Upper lobe of right lung (tissue), 1 donor: ENCODE measurements around the gene EPM2A. TPM values are rescaled to one million over a fixed set of nuclear protein-coding genes. Genes with fewer than 3 reads are reported as not detected.

ENCODE experiments used
- ATAC-seq: fragments of 200-7000 bp; cut with Tn5 transposase; one replicate; pipeline ENCODE4 v1.9.1; 2020; ENCODE audit warnings: mild to moderate bottlenecking, moderate library complexity
- DNase-seq: peaks from one replicate; pipeline ENCODE4 v3.0.0-alpha.2; 2020
- H3K27ac ChIP-seq: fragments of 200-600 bp; one replicate; pipeline ENCODE4 v1.8.0; 2022
- H3K27me3 ChIP-seq: fragments of 200-600 bp; one replicate; pipeline ENCODE4 v1.8.0; 2022; ENCODE audit warnings: mild to moderate bottlenecking
- H3K36me3 ChIP-seq: fragments of 200-600 bp; one replicate; pipeline ENCODE4 v1.8.0; 2022
- H3K4me1 ChIP-seq: fragments of 200-600 bp; one replicate; pipeline ENCODE4 v1.8.0; 2022
- H3K4me3 ChIP-seq: fragments of 200-600 bp; one replicate; pipeline ENCODE4 v1.8.0; 2022; ENCODE audit warnings: mild to moderate bottlenecking
- H3K9me3 ChIP-seq: fragments of 200-600 bp; one replicate; pipeline ENCODE4 v1.8.0; 2022
- CTCF ChIP-seq: fragments of 200-600 bp; IDR thresholded peaks from one replicate; pipeline ENCODE4 v1.8.0; 2022; ENCODE audit warnings: antibody characterized with exemption
- intact Hi-C: fragments of 100-400 bp; cut with DNase I; formaldehyde crosslinking; loops from one replicate; pipeline ENCODE4 v1.11.0; 2022
- total RNA-seq: library from RNA; stranded (reverse); fragmentation: NEBNext Ultra II Directional; extraction: Animal tissue kit (Norgen Biotek cat#: 25700); gene quantifications from one replicate; pipeline ENCODE4 v1.2.1, GENCODE V29; 2021
- donor health status: DM: no; HTN: yes; CAD: no; lungs with severe emphysema.

The EPM2A gene
- total RNA-seq, 1 donor from 2014 or later: 8.1 TPM

DNA sequence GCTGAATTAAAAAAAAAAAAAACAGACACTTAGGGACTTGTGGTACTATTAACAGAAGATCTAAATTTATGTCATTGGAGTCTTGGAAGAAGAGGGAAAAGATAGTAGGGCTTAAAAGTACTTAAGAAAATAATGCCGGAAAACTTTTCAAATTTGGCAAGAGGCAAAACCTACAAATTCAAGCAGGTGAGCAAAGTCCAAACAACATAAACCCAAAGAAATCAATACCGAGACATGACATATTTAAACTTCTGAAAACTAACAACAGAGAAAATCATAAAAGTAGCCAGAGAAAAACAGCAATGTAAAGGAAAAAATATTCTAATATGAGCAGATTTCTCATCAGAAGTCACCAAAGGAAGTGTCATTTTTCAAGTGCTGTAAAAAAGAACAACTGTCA is 44.4 kb downstream of the EPM2A start:
- TF ChIP-seq CTCF: no peak
- no peak for ATAC-seq

GRCh38 chr6:145689529-145689928 is 45.8 kb downstream of the EPM2A start:
- Histone ChIP-seq H3K27ac (no peak overlapping the region), H3K36me3 (no peaks in the 10 kb centered on the region), H3K9me3 (peaks cover 6% of the 10 kb centered on the region), H3K4me3 (no peak overlapping the region), H3K4me1 (no peaks in the 10 kb centered on the region), H3K27me3 (no peaks in the 10 kb centered on the region)
- ATAC-seq (no peak), DNase-seq (no peak)
- intact Hi-C loops: no loop called here
- TF ChIP-seq CTCF: no peak

More for the DNA sequence above, 44.4 kb downstream of the EPM2A start:
- no peak overlapping the region for H3K27ac ChIP-seq
- H3K4me1 ChIP-seq: no peaks in the 10 kb centered on the region
- peaks cover 6% of the 10 kb centered on the region for H3K9me3 ChIP-seq
- H3K4me3 ChIP-seq: no peak overlapping the region
- DNase-seq: no peak
- no peaks in the 10 kb centered on the region for H3K27me3 ChIP-seq
- intact Hi-C loops: no loop called here
- H3K36me3 ChIP-seq: no peaks in the 10 kb centered on the region

DNA sequence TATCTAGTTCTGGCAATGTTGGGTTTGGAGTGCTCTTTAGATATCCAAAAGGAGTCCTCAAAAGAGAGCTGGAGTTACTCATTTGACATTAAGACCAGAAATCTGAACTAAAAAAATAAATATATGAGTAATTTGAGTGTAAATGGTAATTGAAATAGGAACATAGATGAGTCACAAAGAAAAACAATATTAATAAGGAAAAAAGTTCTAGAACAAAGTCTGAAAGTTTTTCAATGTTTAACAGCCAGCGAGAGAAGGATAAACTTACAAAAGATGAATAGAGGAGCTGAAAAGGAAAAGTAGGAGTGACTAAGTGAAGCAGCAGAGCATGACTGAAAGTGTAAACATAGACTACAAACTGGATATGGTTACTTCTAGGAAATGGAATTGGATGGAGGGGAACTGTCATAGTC is 46.8 kb downstream of the EPM2A start:
- no peak overlapping the region for H3K4me3 ChIP-seq
- H3K27ac ChIP-seq: no peak overlapping the region
- no peak for TF ChIP-seq CTCF
- H3K4me1 ChIP-seq: no peaks in the 10 kb centered on the region
- ATAC-seq (no peak), DNase-seq (no peak)
- intact Hi-C loops: no loop called here
- H3K27me3 ChIP-seq: no peaks in the 10 kb centered on the region
- H3K9me3 ChIP-seq: peaks cover 6% of the 10 kb centered on the region
- H3K36me3 ChIP-seq: no peaks in the 10 kb centered on the region

DNA sequence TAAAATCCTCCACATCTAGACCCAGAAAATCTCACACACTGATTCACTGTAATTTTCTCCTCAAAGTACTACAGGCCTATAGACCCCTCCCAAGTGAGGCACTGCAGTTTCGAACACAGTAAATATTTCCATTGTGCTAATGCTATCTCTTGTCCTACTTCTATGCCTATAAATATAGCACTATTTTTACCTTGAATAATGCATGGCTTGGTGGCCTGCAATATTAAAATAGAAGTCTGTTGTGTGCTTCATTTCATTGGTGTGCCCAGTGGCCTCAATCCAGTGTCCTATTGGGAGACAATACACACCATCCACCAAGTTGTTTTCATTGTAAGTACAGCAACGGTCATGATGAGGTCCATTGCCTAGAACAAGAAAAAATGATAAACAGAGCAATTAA is 49.4 kb downstream of the EPM2A start:
- TF ChIP-seq CTCF: no peak

DNA sequence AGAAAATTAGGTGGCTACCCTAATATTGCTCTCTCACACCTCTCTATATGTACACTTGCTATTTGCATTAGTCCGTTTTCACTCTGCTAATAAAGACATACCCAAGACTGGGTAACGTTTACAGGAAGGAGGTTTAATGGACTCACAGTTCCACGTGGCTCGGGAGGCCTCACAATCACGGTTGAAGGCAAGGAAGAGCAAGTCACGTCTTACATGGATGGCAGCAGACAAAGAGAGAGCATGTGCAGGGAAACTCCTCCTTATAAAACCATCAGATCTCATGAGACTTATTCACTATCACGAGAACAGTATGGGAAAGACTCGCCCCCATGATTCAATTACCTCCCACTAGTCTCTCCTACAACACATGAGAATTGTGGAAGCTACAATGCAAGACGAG is 53.4 kb downstream of the EPM2A start:
- intact Hi-C loops: no loop called here
- H3K27me3 ChIP-seq: no peaks in the 10 kb centered on the region

More for the DNA sequence above, 49.4 kb downstream of the EPM2A start:
- DNase-seq (no peak), ATAC-seq (no peak)
- intact Hi-C loops: no loop called here
- no peaks in the 10 kb centered on the region for H3K36me3 ChIP-seq
- no peaks in the 10 kb centered on the region for H3K4me1 ChIP-seq
- H3K27me3 ChIP-seq: no peaks in the 10 kb centered on the region
- no peak overlapping the region for H3K27ac ChIP-seq
- H3K4me3 ChIP-seq: no peak overlapping the region
- no peaks in the 10 kb centered on the region for H3K9me3 ChIP-seq

More for the DNA sequence above, 53.4 kb downstream of the EPM2A start:
- no peaks in the 10 kb centered on the region for H3K4me1 ChIP-seq
- no peaks in the 10 kb centered on the region for H3K9me3 ChIP-seq
- H3K27ac ChIP-seq: no peak overlapping the region
- H3K36me3 ChIP-seq: no peaks in the 10 kb centered on the region
- no peak for DNase-seq
- no peak for ATAC-seq
- H3K4me3 ChIP-seq: no peak overlapping the region
- no peak for TF ChIP-seq CTCF
